RWPE1 (cell line): ENCODE results near the gene TANGO2.

ENCODE experiments used
- CTCF ChIA-PET: fragments of 350-600 bp; sonication (Branson Sonifier 250); formaldehyde crosslinking; extraction: SDS; loops from one replicate; lab custom pipeline; 2021; lab: Yijun Ruan, JAX
- POLR2A ChIA-PET: fragments of 400-600 bp; formaldehyde crosslinking; extraction: SDS; loops from one replicate; lab custom pipeline; 2020; ENCODE audit warnings: antibody characterized with exemption; ENCODE audit not compliant: low non-redundant PET; lab: Yijun Ruan, JAX
- DNase-seq: peaks from one replicate; pipeline ENCODE4 v3.0.0; 2012; ENCODE audit warnings: low spot score
- H3K27ac ChIP-seq: fragments of 450-650 bp; 2 replicates; pipeline ENCODE4 v1.5.1; 2017
- TF ChIP-seq, protein P1 (sequence below): fragments of 450-650 bp; conservative IDR thresholded peaks from 2 replicates; pipeline ENCODE4 v1.5.1; 2017; ENCODE audit warnings: low read depth, mild to moderate bottlenecking

The TANGO2 gene

DNA sequence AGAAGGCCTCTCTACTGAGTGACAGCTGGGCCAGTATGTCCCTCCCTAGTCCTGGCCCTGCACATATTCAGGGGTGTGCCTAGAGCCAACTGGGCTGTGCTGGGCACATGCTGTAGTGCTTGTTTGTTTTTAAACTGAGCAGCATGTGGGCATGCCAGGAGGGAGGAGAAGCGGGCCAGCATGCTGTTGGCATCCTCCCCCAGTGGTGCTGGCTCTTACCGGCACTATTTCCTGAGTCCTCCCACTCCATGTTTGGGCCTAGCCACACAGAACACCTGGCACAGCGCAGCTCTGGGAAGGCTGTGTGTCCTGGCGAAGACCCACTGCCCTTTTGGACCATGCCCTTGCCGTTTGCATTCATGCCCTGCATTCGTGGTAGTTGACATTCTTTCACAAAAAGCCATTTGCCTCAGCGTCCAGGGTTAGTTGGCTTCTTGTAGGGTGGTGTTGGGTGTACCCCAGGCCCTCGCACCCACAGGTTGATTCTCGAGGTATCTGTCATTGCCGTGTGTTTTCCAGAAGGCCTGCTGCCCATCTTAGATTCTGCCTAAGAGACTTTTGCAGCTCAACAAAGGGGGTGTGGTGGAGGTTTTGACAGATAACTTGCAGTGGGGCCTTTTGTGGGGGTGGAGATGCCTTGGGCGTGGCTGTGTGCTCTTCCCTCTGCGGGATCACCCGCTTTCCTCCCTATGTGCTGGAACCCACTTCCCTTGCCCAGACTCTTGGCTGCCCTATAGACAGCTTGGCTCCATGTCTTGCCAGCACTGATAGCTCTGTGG, 72.7 kb downstream of the TANGO2 start:
- ChIA-PET CTCF (no interaction called here), POLR2A (no interaction called here)
- TF ChIP-seq, protein P1, sequence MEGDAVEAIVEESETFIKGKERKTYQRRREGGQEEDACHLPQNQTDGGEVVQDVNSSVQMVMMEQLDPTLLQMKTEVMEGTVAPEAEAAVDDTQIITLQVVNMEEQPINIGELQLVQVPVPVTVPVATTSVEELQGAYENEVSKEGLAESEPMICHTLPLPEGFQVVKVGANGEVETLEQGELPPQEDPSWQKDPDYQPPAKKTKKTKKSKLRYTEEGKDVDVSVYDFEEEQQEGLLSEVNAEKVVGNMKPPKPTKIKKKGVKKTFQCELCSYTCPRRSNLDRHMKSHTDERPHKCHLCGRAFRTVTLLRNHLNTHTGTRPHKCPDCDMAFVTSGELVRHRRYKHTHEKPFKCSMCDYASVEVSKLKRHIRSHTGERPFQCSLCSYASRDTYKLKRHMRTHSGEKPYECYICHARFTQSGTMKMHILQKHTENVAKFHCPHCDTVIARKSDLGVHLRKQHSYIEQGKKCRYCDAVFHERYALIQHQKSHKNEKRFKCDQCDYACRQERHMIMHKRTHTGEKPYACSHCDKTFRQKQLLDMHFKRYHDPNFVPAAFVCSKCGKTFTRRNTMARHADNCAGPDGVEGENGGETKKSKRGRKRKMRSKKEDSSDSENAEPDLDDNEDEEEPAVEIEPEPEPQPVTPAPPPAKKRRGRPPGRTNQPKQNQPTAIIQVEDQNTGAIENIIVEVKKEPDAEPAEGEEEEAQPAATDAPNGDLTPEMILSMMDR: no peak
- DNase-seq: no peak
- peak overlapping the region; percentile 12; the same call in 1 of the 2 replicates for H3K27ac ChIP-seq

GRCh38 chr22:20094197-20094807, 73.4 kb downstream of the TANGO2 start:
- no peak for DNase-seq
- peak overlapping the region; percentile 12; the same call in 1 of the 2 replicates for H3K27ac ChIP-seq
- ChIA-PET POLR2A (no interaction called here), CTCF (no interaction called here)
- TF ChIP-seq, protein P1: no peak

GRCh38 chr22:20095521-20095920, 74.6 kb downstream of the TANGO2 start:
- TF ChIP-seq, protein P1: no peak
- H3K27ac ChIP-seq: no peak overlapping the region
- no peak for DNase-seq
- POLR2A ChIA-PET: no interaction called here
- CTCF ChIA-PET: no interaction called here

GRCh38 chr22:20096574-20097420, 75.9 kb downstream of the TANGO2 start:
- no peak overlapping the region for H3K27ac ChIP-seq
- POLR2A ChIA-PET: no interaction called here
- CTCF ChIA-PET: no interaction called here
- TF ChIP-seq, protein P1: no peak
- no peak for DNase-seq

DNA sequence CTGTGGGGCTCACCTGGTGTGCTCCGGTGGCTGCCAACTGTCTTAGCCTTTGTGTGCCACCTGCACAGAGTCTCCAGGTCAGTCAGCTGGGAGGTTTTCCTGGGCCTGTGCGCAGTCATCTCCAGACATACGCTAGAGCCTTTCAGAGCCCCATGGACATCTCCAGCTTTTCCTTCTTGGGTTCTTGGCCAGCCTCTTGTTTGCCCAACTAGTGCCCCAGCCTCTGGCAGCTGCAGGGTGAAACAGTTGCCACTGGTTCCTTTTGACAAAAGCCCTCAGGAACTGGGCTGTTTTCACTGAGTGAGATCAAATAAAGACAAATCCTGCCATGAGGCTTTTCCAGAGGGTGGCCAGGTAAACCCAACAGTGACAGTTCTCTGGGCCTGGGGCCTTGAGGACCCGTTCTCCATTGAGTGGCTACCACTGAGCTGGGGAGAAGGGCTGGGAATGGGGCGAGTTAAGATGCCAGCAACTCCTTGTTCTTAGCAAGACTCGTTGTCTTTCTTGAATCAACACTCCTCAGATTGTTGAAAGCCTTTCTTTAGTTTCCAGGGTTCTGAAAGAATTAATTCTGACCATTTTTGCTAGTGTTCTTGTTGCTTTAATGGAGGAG, 78.3 kb downstream of the TANGO2 start:
- TF ChIP-seq, protein P1: no peak
- CTCF ChIA-PET: no interaction called here
- H3K27ac ChIP-seq: peak overlapping the region; percentile 23; the same call in 1 of the 2 replicates
- DNase-seq: no peak
- POLR2A ChIA-PET: no interaction called here

GRCh38 chr22:20101638-20102037, 80.7 kb downstream of the TANGO2 start:
- ChIA-PET CTCF (no interaction called here), POLR2A (no interaction called here)
- no peak overlapping the region for H3K27ac ChIP-seq
- DNase-seq: no peak
- TF ChIP-seq, protein P1: no peak
